Tibial artery (tissue), 4 donors: ENCODE results near the gene ARFGAP3.

ENCODE experiments used
- DNase-seq, 2 donors: peaks; one replicate each; pipeline ENCODE4 v3.0.0-alpha.2; 2019
- H3K27ac ChIP-seq, 2 donors: fragments of 200-600 bp; sonication (generic) in 1 of 2; 1 replicate in 1 of 2; 2 replicates in 1 of 2; pipeline ENCODE4 v1.5.1; 2018 to 2019; ENCODE audit warnings: mild to moderate bottlenecking in 1 of 2
- H3K27me3 ChIP-seq, 2 donors: fragments of 200-600 bp; sonication (generic) in 1 of 2; one replicate each; pipeline versions ENCODE4 v1.5.1 to v1.6.0; 2016 to 2019
- H3K36me3 ChIP-seq, 3 donors: fragments of 200-600 bp; sonication (generic) in 2 of 3; one replicate each; pipeline ENCODE4 v1.5.1; 2016 to 2019; ENCODE audit warnings: mild to moderate bottlenecking in 2 of 3
- H3K4me1 ChIP-seq, 4 donors: fragments of 200-600 bp; sonication (generic) in 2 of 4; 1 replicate in 3 of 4; 2 replicates in 1 of 4; pipeline ENCODE4 v1.5.1; 2016 to 2019
- H3K4me3 ChIP-seq, 2 donors: fragments of 200-600 bp; sonication (generic) in 1 of 2; 1 replicate in 1 of 2; 2 replicates in 1 of 2; pipeline ENCODE4 v1.5.1; 2018 to 2019; ENCODE audit warnings: mild to moderate bottlenecking in 2 of 2
- H3K9me3 ChIP-seq, 3 donors: fragments of 200-600 bp; sonication (generic) in 1 of 3; one replicate each; pipeline ENCODE4 v1.5.1; 2016 to 2019
- CTCF ChIP-seq, 2 experiments: fragments of 200-600 bp in 1 of 2; fragments of 450-650 bp in 1 of 2; IDR thresholded peaks; one replicate each; pipeline ENCODE4 v1.5.1; 2017 to 2019; ENCODE audit warnings: antibody characterized with exemption in 2 of 2, mild to moderate bottlenecking in 1 of 2, moderate library complexity in 1 of 2
- intact Hi-C: fragments of 100-400 bp; cut with DNase I; formaldehyde crosslinking; loops from one replicate; pipeline ENCODE4 v1.15.0; 2023; ENCODE audit warnings: low total_unique reads

ARFGAP3 gene

GRCh38 chr22:42769574-42770447, 87.3 kb downstream of the ARFGAP3 start:
- intact Hi-C loops = loop anchor here (10.0 kb wide), 1 partner anchor 105 kb away; no protein-coding TSS in a partner anchor
- H3K4me1 ChIP-seq = peaks cover 0 to 11% (median 5%) of the 10 kb centered on the region in 4 donors
- H3K4me3 ChIP-seq = peak overlapping the region; percentile 8 to 27
- H3K36me3 ChIP-seq = no peaks in the 10 kb centered on the region
- no peak for TF ChIP-seq CTCF (IDR thresholded peaks at IDR 0.05)
- DNase-seq = peak; percentile 66 to 85
- H3K27ac ChIP-seq = no peak overlapping the region
- H3K9me3 ChIP-seq = no peaks in the 10 kb centered on the region
- H3K27me3 ChIP-seq = no peaks in the 10 kb centered on the region

GRCh38 chr22:42769238-42769573, 87.9 kb downstream of the ARFGAP3 start:
- H3K36me3 ChIP-seq = no peaks in the 10 kb centered on the region
- no peak overlapping the region for H3K27ac ChIP-seq
- TF ChIP-seq CTCF (IDR thresholded peaks at IDR 0.05) = no peak
- no peaks in the 10 kb centered on the region for H3K9me3 ChIP-seq
- H3K27me3 ChIP-seq = no peaks in the 10 kb centered on the region
- H3K4me3 ChIP-seq = no peak overlapping the region
- no peak for DNase-seq
- H3K4me1 ChIP-seq = peaks cover 0 to 11% (median 5%) of the 10 kb centered on the region in 4 donors
- intact Hi-C loops = no loop called here

GRCh38 chr22:42768385-42769035, 88.6 kb downstream of the ARFGAP3 start:
- peaks cover 0 to 11% (median 5%) of the 10 kb centered on the region in 4 donors for H3K4me1 ChIP-seq
- H3K36me3 ChIP-seq = no peaks in the 10 kb centered on the region
- no peaks in the 10 kb centered on the region for H3K27me3 ChIP-seq
- H3K9me3 ChIP-seq = no peaks in the 10 kb centered on the region
- no peak for DNase-seq
- no peak for TF ChIP-seq CTCF (IDR thresholded peaks at IDR 0.05)
- H3K4me3 ChIP-seq = no peak overlapping the region
- no peak overlapping the region for H3K27ac ChIP-seq
- intact Hi-C loops = no loop called here

- Histone ChIP-seq H3K27me3 (no peaks in the 10 kb centered on the region), H3K4me3 (no peak overlapping the region), H3K4me1 (peaks cover 0 to 11% (median 5%) of the 10 kb centered on the region in 4 donors), H3K9me3 (no peaks in the 10 kb centered on the region), H3K27ac (no peak overlapping the region), H3K36me3 (no peaks in the 10 kb centered on the region)
- no peak for TF ChIP-seq CTCF (IDR thresholded peaks at IDR 0.05)
- DNase-seq = no peak
- intact Hi-C loops = no loop called here
Measured at GRCh38 chr22:42766860-42767259, 90.2 kb downstream of the ARFGAP3 start.

GRCh38 chr22:42764895-42765363, 92.1 kb downstream of the ARFGAP3 start:
- DNase-seq = no peak
- Histone ChIP-seq H3K36me3 (no peaks in the 10 kb centered on the region), H3K9me3 (no peaks in the 10 kb centered on the region), H3K4me1 (peaks cover 0 to 6% (median 4%) of the 10 kb centered on the region in 4 donors), H3K27ac (no peak overlapping the region), H3K27me3 (no peaks in the 10 kb centered on the region), H3K4me3 (no peak overlapping the region)
- intact Hi-C loops = no loop called here
- TF ChIP-seq CTCF (IDR thresholded peaks at IDR 0.05) = no peak
